Measurements from ENCODE around the gene EXOC6B. TPM values are rescaled to one million over a fixed set of nuclear protein-coding genes. Genes with fewer than 3 reads are reported as not detected.

Gene EXOC6B
- total RNA-seq, 4 donors from 2014 or later = 54.9 to 93.7 (median 64.6) TPM

- H3K4me3 ChIP-seq = no peak overlapping the region
- H3K9me3 ChIP-seq = no peaks in the 10 kb centered on the region
- no peaks in the 10 kb centered on the region for H3K27me3 ChIP-seq
- H3K36me3 ChIP-seq = no peaks in the 10 kb centered on the region
- H3K4me1 ChIP-seq = peaks cover 0 to 8% (median 5%) of the 10 kb centered on the region in 4 donors
- H3K27ac ChIP-seq = no peak overlapping the region
- TF ChIP-seq POLR2A (IDR thresholded peaks at IDR 0.05) = no peak
- no peak for TF ChIP-seq CTCF (IDR thresholded peaks at IDR 0.05)
- DNase-seq = no peak
Measured at GRCh38 chr2:72793798-72794440, 31.9 kb downstream of the EXOC6B start.

GRCh38 chr2:72789241-72789640 is 36.6 kb downstream of the EXOC6B start:
- Histone ChIP-seq H3K9me3 (no peaks in the 10 kb centered on the region), H3K4me3 (no peak overlapping the region), H3K27me3 (no peaks in the 10 kb centered on the region), H3K4me1 (no peaks in the 10 kb centered on the region), H3K27ac (no peak overlapping the region), H3K36me3 (no peaks in the 10 kb centered on the region)
- DNase-seq = no peak
- TF ChIP-seq POLR2A (IDR thresholded peaks at IDR 0.05) (no peak), CTCF (IDR thresholded peaks at IDR 0.05) (no peak)

- Histone ChIP-seq H3K9me3 (no peaks in the 10 kb centered on the region), H3K36me3 (no peaks in the 10 kb centered on the region), H3K4me3 (no peak overlapping the region), H3K27me3 (no peaks in the 10 kb centered on the region), H3K4me1 (no peaks in the 10 kb centered on the region), H3K27ac (no peak overlapping the region)
- TF ChIP-seq POLR2A (IDR thresholded peaks at IDR 0.05) (no peak), CTCF (IDR thresholded peaks at IDR 0.05) (no peak)
- no peak for DNase-seq
Measured at GRCh38 chr2:72788756-72789155, 37.1 kb downstream of the EXOC6B start.

GRCh38 chr2:72785517-72785916 is 40.3 kb downstream of the EXOC6B start:
- Histone ChIP-seq H3K27ac (no peak overlapping the region), H3K36me3 (no peaks in the 10 kb centered on the region), H3K27me3 (no peaks in the 10 kb centered on the region), H3K4me3 (no peak overlapping the region), H3K9me3 (no peaks in the 10 kb centered on the region), H3K4me1 (peaks cover 0 to 12% (median 0%) of the 10 kb centered on the region in 4 donors)
- DNase-seq = no peak
- TF ChIP-seq CTCF (IDR thresholded peaks at IDR 0.05) = no peak
- no peak for TF ChIP-seq POLR2A (IDR thresholded peaks at IDR 0.05)

GRCh38 chr2:72782520-72782919 is 43.3 kb downstream of the EXOC6B start:
- no peaks in the 10 kb centered on the region for H3K9me3 ChIP-seq
- H3K27me3 ChIP-seq = no peaks in the 10 kb centered on the region
- H3K4me3 ChIP-seq = no peak overlapping the region
- H3K36me3 ChIP-seq = no peaks in the 10 kb centered on the region
- DNase-seq = no peak
- H3K27ac ChIP-seq = no peak overlapping the region
- TF ChIP-seq CTCF (IDR thresholded peaks at IDR 0.05) (no peak), POLR2A (IDR thresholded peaks at IDR 0.05) (no peak)
- H3K4me1 ChIP-seq = peaks cover 0 to 13% (median 0%) of the 10 kb centered on the region in 4 donors
